ENCODE results near the gene GAS2L3. TPM values are rescaled to one million over a fixed set of nuclear protein-coding genes. Genes with fewer than 3 reads are reported as not detected.
"Not testable (repeated sequence)": the region's sequence is repeated elsewhere in the genome, so short reads cannot be mapped to it uniquely, and the experiment has no call there.

GAS2L3 gene
- total RNA-seq, result 1 to 10 TPM; 6.9 to 9.5 TPM
- long read RNA-seq, donor 1, partial matches to known transcripts, result 0 of 1 reads
- long read RNA-seq, donor 1, other reads (novel, unspliced or antisense), result 0 of 1 reads
- long read RNA-seq, donor 2, partial matches to known transcripts, result 0 of 2 reads
- long read RNA-seq, donor 2, other reads (novel, unspliced or antisense), result 2 of 2 reads

GRCh38 chr12:100573292-100574186 lies at the start of gene GAS2L3:
GAS2L3 (plus strand) TSS chr12:100573684; CDS start chr12:100594905, 21,221 bp downstream.
- intact Hi-C loops (cut with DNase I), result no loop called here
- peak; percentile 96 for DNase-seq (ENCODE audit: low spot score)

- no peak for DNase-seq (ENCODE audit: low spot score)
- intact Hi-C loops (cut with DNase I), result no loop called here
These were observed 45.5 kb upstream of the GAS2L3 start for GRCh38 chr12:100528034-100528433.

GRCh38 chr12:100528471-100529127 lies 44.9 kb upstream of the GAS2L3 start:
- intact Hi-C loops (cut with DNase I), result no loop called here
- no peak for DNase-seq (ENCODE audit: low spot score)

GRCh38 chr12:100529756-100530350 lies 43.6 kb upstream of the GAS2L3 start:
- DNase-seq (ENCODE audit: low spot score), result no peak
- intact Hi-C loops (cut with DNase I), result no loop called here

GRCh38 chr12:100533376-100533775 lies 40.1 kb upstream of the GAS2L3 start:
- intact Hi-C loops (cut with DNase I), result no loop called here
- DNase-seq (ENCODE audit: low spot score), result no peak

- DNase-seq (ENCODE audit: low spot score), result no peak
- intact Hi-C loops (cut with DNase I), result no loop called here
These were observed 38.8 kb upstream of the GAS2L3 start for GRCh38 chr12:100534625-100535227.

- intact Hi-C loops (cut with DNase I), result no loop called here
- DNase-seq (ENCODE audit: low spot score), result no peak
These were observed 34.3 kb upstream of the GAS2L3 start for GRCh38 chr12:100539202-100539601.

GRCh38 chr12:100544165-100544564 lies 29.3 kb upstream of the GAS2L3 start:
- no peak for DNase-seq (ENCODE audit: low spot score)
- intact Hi-C loops (cut with DNase I), result no loop called here

- no peak for DNase-seq (ENCODE audit: low spot score)
- intact Hi-C loops (cut with DNase I), result no loop called here
These were observed 28.4 kb upstream of the GAS2L3 start for GRCh38 chr12:100545092-100545491.

- intact Hi-C loops (cut with DNase I), result loop anchor here (5.0 to 10.0 kb wide), 4 partner anchors 159 to 319 kb away; no protein-coding TSS in a partner anchor
- no peak for DNase-seq (ENCODE audit: low spot score)
These were observed 19.5 kb upstream of the GAS2L3 start for GRCh38 chr12:100553936-100554335.

- DNase-seq (ENCODE audit: low spot score), result no peak
- intact Hi-C loops (cut with DNase I), result loop anchor here (5.0 to 10.0 kb wide), 4 partner anchors 160 to 320 kb away; no protein-coding TSS in a partner anchor
These were observed 18.8 kb upstream of the GAS2L3 start for GRCh38 chr12:100554608-100555077.

- DNase-seq (ENCODE audit: low spot score), result no peak
- intact Hi-C loops (cut with DNase I), result loop anchor here (10.0 kb wide), 3 partner anchors 161 to 321 kb away; no protein-coding TSS in a partner anchor
These were observed 17.8 kb upstream of the GAS2L3 start for GRCh38 chr12:100555722-100556121.

GRCh38 chr12:100557357-100557756 lies 16.1 kb upstream of the GAS2L3 start:
- intact Hi-C loops (cut with DNase I), result loop anchor here (10.0 kb wide), 3 partner anchors 163 to 323 kb away; no protein-coding TSS in a partner anchor
- no peak for DNase-seq (ENCODE audit: low spot score)

- not testable (repeated sequence) for DNase-seq (ENCODE audit: low spot score)
- intact Hi-C loops (cut with DNase I), result loop anchor here (10.0 kb wide), 3 partner anchors 164 to 324 kb away; no protein-coding TSS in a partner anchor
These were observed 14.2 kb upstream of the GAS2L3 start for GRCh38 chr12:100559261-100559660.

GRCh38 chr12:100564090-100564489 lies 9.4 kb upstream of the GAS2L3 start:
- no peak for DNase-seq (ENCODE audit: low spot score)
- intact Hi-C loops (cut with DNase I), result no loop called here

- intact Hi-C loops (cut with DNase I), result no loop called here
- no peak for DNase-seq (ENCODE audit: low spot score)
These were observed 8.5 kb upstream of the GAS2L3 start for GRCh38 chr12:100564905-100565467.

- no peak for DNase-seq (ENCODE audit: low spot score)
- intact Hi-C loops (cut with DNase I), result no loop called here
These were observed 7.4 kb upstream of the GAS2L3 start for GRCh38 chr12:100565987-100566545.

- DNase-seq (ENCODE audit: low spot score), result no peak
- intact Hi-C loops (cut with DNase I), result no loop called here
These were observed 6.4 kb upstream of the GAS2L3 start for GRCh38 chr12:100566887-100567637.

Measured in posterior vena cava (tissue), 2 donors.